AG04449 (cell line): ENCODE results near the gene ASXL1.
A peak's percentile ranks its signal among the peaks of the same experiment; 100 is the strongest.

Experiments
- CTCF ChIA-PET: fragments of 350-600 bp; formaldehyde crosslinking; extraction: SDS; loops from one replicate; lab custom pipeline; 2021; ENCODE audit warnings: antibody characterized with exemption; lab: Yijun Ruan, JAX
- POLR2A ChIA-PET: fragments of 400-600, 350-600 bp; formaldehyde crosslinking; extraction: SDS; loops from one replicate; lab custom pipeline; 2020; ENCODE audit warnings: antibody characterized with exemption, inconsistent platforms; lab: Yijun Ruan, JAX
- DNase-seq: peaks from one replicate; pipeline ENCODE4 v3.0.0-alpha.2; 2010; ENCODE audit warnings: low read depth, low spot score
- H3K4me3 ChIP-seq: 2 replicates; pipeline ENCODE4 v1.5.1; 2011; ENCODE audit warnings: low read depth, mild to moderate bottlenecking, control low read depth, low read length
- CTCF ChIP-seq: IDR thresholded peaks from one replicate; pipeline ENCODE4 v1.5.1; 2011; ENCODE audit warnings: mild to moderate bottlenecking, moderate library complexity, low read length, control low read depth, inconsistent platforms; ENCODE audit not compliant: insufficient read depth; ENCODE audit errors: missing control alignments

ASXL1 gene

GRCh38 chr20:32327087-32327681, 30.9 kb upstream of the ASXL1 start:
- ChIA-PET CTCF (interaction anchor here (1.1 to 4.1 kb wide), 2 partner anchors 10 to 17 kb away, joined by 3 to 26 read pairs; no protein-coding TSS in a partner anchor), POLR2A (no interaction called here)

DNA sequence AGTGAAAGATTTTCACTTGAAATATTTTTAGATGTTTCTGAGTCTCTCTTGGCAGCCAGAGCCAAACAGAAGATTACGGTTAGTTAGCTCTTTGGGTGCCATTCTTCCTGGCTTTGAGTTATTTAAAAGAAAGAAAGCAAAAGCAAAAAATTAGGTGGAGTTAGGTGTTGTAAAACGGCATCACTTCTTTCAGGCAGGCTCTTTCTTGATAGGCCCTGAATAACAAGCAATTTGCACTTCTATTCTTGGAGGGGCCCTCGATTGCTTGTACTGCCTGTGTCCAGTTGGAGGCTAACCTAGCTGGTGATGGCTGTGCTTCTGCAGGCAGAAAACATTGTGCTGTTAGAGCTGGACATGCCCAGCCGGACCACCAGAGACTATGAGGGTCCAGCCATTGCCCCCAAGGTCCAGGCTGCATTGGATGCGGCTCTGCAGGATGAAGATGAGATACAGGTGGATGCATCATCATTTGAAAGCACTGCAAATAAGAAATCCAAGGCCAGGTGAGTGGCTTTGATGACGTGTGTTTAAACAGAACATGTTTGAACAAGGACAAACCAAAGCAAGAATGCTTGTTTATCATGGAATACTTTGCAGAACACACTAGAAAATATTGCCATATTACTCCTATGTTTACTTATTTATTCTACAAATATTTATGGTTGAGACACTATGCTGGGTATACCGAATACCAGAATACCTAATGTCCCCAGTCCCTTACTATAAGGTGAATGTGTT, 28.1 kb upstream of the ASXL1 start:
- DNase-seq, result no peak
- ChIA-PET POLR2A (no interaction called here), CTCF (interaction anchor here (4.1 kb wide), 1 partner anchor 7 kb away, joined by 26 read pairs; no protein-coding TSS in a partner anchor)
- no peak for TF ChIP-seq CTCF
- H3K4me3 ChIP-seq, result no peak overlapping the region

More at GRCh38 chr20:32327087-32327681, 30.9 kb upstream of the ASXL1 start:
- H3K4me3 ChIP-seq, result no peak overlapping the region
- TF ChIP-seq CTCF, result no peak
- DNase-seq, result peak; percentile 65

DNA sequence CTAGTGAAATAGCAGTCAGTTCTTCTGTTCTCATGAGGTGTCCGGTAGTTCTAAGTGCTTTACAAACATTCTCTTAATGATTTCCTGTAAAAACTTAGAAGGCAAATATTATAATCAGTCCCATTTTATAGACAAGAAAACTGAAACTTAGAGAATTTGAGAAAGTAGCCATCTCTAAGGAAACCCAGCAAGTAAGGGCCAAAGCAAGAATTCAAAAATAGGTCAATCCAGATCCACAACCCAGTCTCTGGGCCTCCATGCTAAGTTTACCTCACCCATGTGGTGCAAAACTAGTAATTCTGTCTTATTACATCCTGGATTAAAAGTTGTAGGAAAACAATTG, 27.6 kb upstream of the ASXL1 start:
- ChIA-PET POLR2A (no interaction called here), CTCF (no interaction called here)
- no peak for DNase-seq
- no peak for TF ChIP-seq CTCF
- no peak overlapping the region for H3K4me3 ChIP-seq

DNA sequence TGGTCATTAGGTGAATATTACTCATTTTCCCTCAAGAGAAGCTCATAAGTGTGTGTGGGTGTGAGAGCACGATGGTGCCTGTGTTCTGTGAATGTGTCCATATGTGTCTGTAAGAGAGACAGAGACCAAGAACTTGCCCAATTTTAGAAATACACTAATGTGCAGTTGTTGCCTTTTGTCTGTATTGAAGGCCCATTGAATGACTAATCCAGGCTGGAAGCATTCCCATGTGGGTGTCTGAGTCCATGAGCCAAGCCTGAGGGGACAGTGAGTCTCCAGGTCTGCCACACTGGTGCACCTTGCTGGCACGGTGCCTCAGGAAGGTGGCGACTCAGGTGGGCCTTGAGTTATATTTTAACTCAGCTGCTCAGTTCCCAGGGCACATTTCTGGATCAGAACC, 25.5 kb upstream of the ASXL1 start:
- TF ChIP-seq CTCF, result no peak
- no peak overlapping the region for H3K4me3 ChIP-seq
- ChIA-PET CTCF (interaction anchor here (0.5 to 1.8 kb wide), 2 partner anchors 23 to 360 kb away, joined by 4 to 5 read pairs; no protein-coding TSS in a partner anchor), POLR2A (no interaction called here)
- DNase-seq, result no peak

DNA sequence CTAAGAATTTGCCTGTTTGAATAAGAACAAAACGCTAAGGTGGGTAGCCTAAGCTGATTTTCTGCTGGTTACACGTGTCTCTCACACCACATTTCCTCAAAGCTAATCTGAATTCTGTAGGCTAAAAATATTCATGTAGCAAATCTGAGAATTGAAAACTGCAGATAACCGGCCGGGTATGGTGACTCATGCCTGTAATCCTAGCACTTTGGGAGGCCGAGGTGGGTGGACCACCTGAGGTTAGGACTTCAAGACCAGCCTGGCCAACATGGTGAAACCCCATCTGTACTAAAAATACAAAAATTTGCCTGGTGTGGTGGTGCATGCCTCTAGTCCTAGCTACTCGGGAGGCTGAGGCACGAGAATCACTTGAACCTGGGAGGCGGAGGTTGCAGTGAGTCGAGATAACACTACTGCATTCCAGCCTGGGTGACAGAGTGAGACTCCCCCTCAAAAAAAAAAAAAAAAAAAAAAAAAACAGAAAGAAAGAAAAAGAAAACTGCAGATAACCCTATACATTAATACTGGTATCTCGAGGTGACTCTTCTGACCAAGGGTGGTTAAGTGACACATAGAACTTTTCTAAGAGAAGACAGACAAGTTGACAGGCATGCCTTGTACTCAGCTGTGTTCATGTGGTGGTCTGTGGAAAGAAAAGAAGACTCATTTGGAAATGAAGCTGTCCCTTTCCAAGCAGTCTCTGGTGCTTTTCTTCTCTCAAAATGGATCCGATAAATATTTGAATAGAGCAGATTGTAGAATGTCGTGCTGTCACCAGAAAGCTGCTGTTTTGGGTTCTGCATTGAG, 24.7 kb upstream of the ASXL1 start:
- ChIA-PET CTCF (interaction anchor here (0.5 to 1.8 kb wide), 2 partner anchors 24 to 94 kb away, joined by 3 to 5 read pairs; no protein-coding TSS in a partner anchor), POLR2A (no interaction called here)
- no peak for DNase-seq
- no peak overlapping the region for H3K4me3 ChIP-seq
- TF ChIP-seq CTCF, result no peak
